Measurements from ENCODE around the gene ASTE1.
"Not testable (repeated sequence)": the region's sequence is repeated elsewhere in the genome, so short reads cannot be mapped to it uniquely, and the experiment has no call there.

ASTE1 gene

GRCh38 chr3:131008326-131008725 lies 18.3 kb downstream of the ASTE1 start:
- no peak for DNase-seq

- no peak for DNase-seq
These were observed 18.8 kb downstream of the ASTE1 start for GRCh38 chr3:131007782-131008181.

DNA sequence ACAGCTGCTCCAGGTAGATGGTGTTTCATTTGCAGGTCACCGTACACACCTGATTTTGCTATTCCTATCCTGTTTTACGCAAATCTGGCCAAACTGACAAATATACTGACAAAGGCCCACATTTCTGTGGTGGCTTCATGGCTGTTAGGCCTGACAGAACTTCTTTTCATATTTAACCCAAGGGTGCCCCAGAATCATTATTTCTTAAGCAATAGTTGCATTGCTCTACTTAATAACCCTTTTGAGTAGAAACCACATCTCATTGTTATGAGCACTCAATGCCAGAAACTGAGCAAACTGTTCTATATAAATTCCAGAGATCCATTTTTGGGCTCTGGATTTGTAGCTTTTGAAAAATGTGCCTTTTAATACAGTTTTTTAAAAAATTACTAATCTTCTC lies 19.4 kb downstream of the ASTE1 start:
- DNase-seq = no peak

GRCh38 chr3:131004603-131005002 lies 22.0 kb downstream of the ASTE1 start:
- no peak for DNase-seq

GRCh38 chr3:131001071-131001470 lies 25.6 kb downstream of the ASTE1 start:
- DNase-seq = no peak

GRCh38 chr3:130997289-130997688 lies 29.3 kb downstream of the ASTE1 start:
- DNase-seq = no peak

GRCh38 chr3:130992344-130992743 lies 34.3 kb downstream of the ASTE1 start:
- no peak for DNase-seq

GRCh38 chr3:130991126-130991525 lies 35.5 kb downstream of the ASTE1 start:
- DNase-seq = no peak

DNA sequence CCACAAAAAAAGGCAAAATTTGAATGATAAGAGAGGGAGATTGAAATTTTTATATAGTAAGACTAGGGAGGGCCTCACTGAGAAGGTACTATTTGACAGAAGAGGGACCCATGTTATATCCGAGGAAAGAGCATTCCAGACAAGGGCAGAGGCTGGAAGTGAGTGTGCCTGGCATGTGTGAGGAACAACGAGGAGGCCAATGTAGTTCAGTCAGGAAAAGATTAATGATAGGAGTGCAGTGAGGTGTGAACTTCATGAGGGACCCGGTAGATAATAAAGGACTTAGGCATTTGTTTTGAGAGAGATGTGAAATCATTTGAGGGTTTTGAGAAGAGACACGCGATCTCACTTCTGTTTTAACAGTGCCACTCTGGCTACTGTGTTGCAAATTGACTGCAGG lies 36.3 kb downstream of the ASTE1 start:
- no peak for DNase-seq

- no peak for DNase-seq
These were observed 45.2 kb downstream of the ASTE1 start for GRCh38 chr3:130981469-130981868.

DNA sequence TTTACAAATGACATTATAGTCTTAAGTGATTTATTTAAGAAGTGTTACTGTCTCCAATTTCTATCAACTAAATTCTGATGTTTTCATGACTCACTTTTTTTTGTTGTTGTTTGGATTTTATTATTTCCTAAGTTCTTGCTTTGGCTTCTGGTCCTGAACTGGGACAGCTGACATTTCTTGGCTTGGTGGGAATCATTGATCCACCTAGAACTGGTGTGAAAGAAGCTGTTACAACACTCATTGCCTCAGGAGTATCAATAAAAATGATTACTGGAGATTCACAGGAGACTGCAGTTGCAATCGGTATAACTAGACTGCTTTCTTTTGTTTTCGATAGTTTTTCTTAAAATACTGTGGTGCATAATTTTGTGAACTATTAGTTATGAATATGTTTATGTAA lies 47.5 kb downstream of the ASTE1 start:
- no peak for DNase-seq

DNA sequence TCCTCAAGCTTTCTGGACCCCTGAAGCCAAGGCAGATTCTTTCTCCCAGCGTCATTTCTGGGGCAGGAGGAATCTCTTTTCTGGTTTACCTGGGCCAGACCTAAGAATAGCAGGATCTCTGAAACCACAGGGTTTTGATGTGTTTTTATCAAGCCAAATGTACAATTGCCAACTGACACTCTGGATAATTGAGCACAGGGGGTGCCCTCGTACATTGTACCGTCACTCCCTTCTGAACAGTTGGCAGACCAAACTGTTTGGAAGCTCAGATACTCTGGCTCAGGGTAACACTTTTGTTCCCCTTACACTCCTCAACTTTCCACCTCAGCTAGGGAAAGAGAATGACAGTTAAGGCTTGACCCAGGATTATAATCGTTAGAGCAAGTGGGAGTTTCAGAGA lies 49.9 kb downstream of the ASTE1 start:
- no peak for DNase-seq

- no peak for DNase-seq
These were observed 51.4 kb downstream of the ASTE1 start for GRCh38 chr3:130975251-130975650.

DNA sequence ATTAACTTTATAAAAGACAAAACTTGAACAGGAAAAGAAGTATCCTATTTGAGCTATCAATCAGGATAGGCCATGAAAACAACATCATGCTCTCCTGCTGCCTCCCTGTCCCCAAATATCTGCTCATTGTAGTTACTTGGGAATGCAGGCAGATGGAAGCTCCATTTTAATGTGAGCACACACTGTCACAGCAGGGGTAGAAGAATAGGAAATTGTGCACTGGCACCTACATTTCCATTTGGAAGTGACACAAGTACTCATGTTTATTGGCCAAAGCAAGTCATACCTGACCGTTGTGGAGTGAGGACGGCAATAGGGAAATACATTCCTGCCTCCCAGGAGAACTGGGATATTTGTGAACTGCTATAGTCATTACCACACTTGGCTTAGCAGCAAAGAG lies 52.4 kb downstream of the ASTE1 start:
- no peak for DNase-seq

GRCh38 chr3:130973406-130973805 lies 53.2 kb downstream of the ASTE1 start:
- no peak for DNase-seq

GRCh38 chr3:130972592-130972991 lies 54.0 kb downstream of the ASTE1 start:
- DNase-seq = not testable (repeated sequence)

DNA sequence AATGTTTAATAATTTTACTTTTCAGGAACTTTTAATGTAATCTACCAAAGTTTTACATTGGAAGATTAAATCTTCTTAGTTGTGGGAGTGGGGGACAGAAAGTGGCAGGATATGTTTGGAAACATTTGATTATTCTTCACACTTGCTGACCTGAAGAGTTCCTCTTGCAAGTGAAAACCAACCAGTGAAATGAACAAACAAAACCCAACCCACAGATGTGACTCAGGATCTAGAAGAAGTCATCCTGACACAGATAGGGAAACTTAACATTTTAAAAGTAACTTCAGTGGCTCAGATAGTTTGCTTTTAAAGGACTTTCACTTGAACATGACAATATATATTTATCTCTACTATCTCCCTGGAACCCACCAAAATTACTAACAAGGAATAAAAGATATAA lies 55.4 kb downstream of the ASTE1 start:
- DNase-seq = no peak

GRCh38 chr3:130969621-130970020 lies 57.0 kb downstream of the ASTE1 start:
- no peak for DNase-seq

GRCh38 chr3:130968221-130968620 lies 58.4 kb downstream of the ASTE1 start:
- no peak for DNase-seq

DNA sequence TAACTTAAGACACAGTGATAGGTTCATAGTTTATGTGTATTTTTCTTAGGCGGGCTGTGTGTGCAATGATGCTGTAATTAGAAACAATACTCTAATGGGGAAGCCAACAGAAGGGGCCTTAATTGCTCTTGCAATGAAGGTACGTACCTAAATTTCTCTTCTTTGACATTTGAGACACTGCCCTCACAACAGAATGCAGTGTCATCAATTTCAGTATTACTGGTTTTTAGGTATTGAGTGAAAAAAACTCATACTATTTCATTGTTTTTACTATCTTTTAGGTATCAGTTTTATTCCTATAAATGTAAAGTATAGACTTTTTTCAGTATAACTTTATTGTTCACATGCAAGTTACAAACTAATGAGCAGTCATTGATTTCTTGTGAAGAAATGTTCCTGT lies 59.3 kb downstream of the ASTE1 start:
- no peak for DNase-seq

GRCh38 chr3:130963878-130964277 lies 62.7 kb downstream of the ASTE1 start:
- no peak for DNase-seq
